COLO829 (cell line): ENCODE data around the gene NKX1-1.
A peak's percentile ranks its signal among the peaks of the same experiment; 100 is the strongest.
"Not testable (repeated sequence)": the region's sequence is repeated elsewhere in the genome, so short reads cannot be mapped to it uniquely, and the experiment has no call there.

Experiments used
- DNase-seq: peaks from one replicate; pipeline ENCODE4 v3.0.0; 2012; ENCODE audit warnings: low spot score

The NKX1-1 gene

GRCh38 chr4:1373892-1374705 lies 32.1 kb downstream of the NKX1-1 start:
- no peak for DNase-seq

- not testable (repeated sequence) for DNase-seq
Measured at GRCh38 chr4:1372576-1372975, 33.7 kb downstream of the NKX1-1 start.

GRCh38 chr4:1371176-1372165 lies 34.8 kb downstream of the NKX1-1 start:
- no peak for DNase-seq

GRCh38 chr4:1370321-1371124 lies 35.7 kb downstream of the NKX1-1 start:
- DNase-seq: no peak

- DNase-seq: no peak
Measured at GRCh38 chr4:1369479-1370079, 36.7 kb downstream of the NKX1-1 start.

GRCh38 chr4:1369091-1369450 lies 37.2 kb downstream of the NKX1-1 start:
- DNase-seq: no peak

GRCh38 chr4:1368421-1369090 lies 37.7 kb downstream of the NKX1-1 start:
- DNase-seq: no peak

GRCh38 chr4:1367936-1368289 lies 38.3 kb downstream of the NKX1-1 start:
- no peak for DNase-seq

- DNase-seq: no peak
Measured at GRCh38 chr4:1367230-1367935, 38.9 kb downstream of the NKX1-1 start.

- DNase-seq: no peak
Measured at GRCh38 chr4:1366371-1367229, 39.6 kb downstream of the NKX1-1 start.

- DNase-seq: no peak
Measured at GRCh38 chr4:1365271-1366178, 40.7 kb downstream of the NKX1-1 start.

GRCh38 chr4:1364748-1365147 lies 41.5 kb downstream of the NKX1-1 start:
- no peak for DNase-seq

- DNase-seq: no peak
Measured at GRCh38 chr4:1364217-1364616, 42.0 kb downstream of the NKX1-1 start.

- DNase-seq: no peak
Measured at GRCh38 chr4:1363513-1363912, 42.7 kb downstream of the NKX1-1 start.

- DNase-seq: no peak
Measured at GRCh38 chr4:1362521-1362920, 43.7 kb downstream of the NKX1-1 start.

GRCh38 chr4:1362046-1362445 lies 44.2 kb downstream of the NKX1-1 start:
- no peak for DNase-seq

GRCh38 chr4:1361431-1361830 lies 44.8 kb downstream of the NKX1-1 start:
- no peak for DNase-seq

GRCh38 chr4:1360423-1361283 lies 45.6 kb downstream of the NKX1-1 start:
- DNase-seq: peak; percentile 68
